Choroid plexus epithelial cell (primary cell): Measurements from ENCODE around the gene AHCYL2.
"Not testable (repeated sequence)": the region's sequence is repeated elsewhere in the genome, so short reads cannot be mapped to it uniquely, and the experiment has no call there.

Experiments used
- DNase-seq: peaks from one replicate; pipeline ENCODE4 v3.0.0-alpha.2; 2010; ENCODE audit warnings: low read depth
- H3K4me3 ChIP-seq: 2 replicates; pipeline ENCODE4 v1.5.1; 2011; ENCODE audit warnings: low read depth, mild to moderate bottlenecking, control low read depth, low read length, moderate library complexity
- TF ChIP-seq, protein P1 (sequence below): conservative IDR thresholded peaks from 2 replicates; pipeline ENCODE4 v1.5.1; 2011; ENCODE audit warnings: low read depth, mild to moderate bottlenecking, control low read depth, inconsistent platforms, low read length, moderate library complexity

AHCYL2 gene

DNA sequence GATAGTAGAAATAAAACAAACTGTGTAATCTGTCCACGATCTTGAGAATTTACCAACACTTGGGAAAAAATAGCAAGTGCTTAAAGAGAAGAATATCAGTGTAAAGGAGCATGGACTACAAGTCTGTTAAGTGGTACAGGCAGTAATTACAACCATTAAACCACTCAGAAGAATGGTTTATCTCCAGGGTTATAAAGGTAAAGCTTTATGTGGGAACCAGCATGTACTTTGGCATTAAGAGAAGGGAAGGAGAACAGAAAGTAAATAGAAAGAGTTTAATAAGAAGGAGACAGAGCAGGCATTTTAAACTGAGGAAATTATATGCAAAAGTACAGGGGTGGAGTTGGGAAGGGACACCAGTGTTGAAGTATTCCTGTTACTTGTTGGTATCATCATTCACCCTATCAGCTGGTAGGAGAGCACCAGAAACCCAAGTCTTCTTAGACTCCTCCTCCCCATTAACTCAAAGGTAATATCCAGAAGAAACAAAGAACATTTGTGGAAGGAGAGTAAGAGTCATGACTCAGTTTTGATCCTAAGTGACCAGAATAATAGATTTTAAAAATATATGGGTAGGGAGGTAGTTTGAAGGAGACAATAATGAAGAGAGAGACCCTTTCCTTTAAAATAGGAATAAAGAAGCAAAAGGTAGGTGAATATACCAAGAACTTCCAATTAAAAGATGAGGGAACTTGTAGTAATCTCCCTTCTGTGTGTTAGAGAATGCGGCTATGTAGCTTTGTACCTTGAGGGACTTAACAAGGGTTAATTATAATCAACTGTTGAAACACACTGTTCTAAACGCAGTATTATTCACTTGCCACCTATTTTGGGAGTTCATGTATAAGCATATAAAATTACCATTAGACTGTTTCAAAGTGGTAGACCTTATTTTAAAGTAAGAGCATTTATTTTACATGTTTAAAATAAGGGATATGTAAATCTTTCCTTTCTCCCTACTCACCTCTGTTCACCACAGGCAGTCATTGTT, 117.3 kb downstream of the AHCYL2 start:
- H3K4me3 ChIP-seq = no peak overlapping the region
- no peak for DNase-seq
- TF ChIP-seq, protein P1, sequence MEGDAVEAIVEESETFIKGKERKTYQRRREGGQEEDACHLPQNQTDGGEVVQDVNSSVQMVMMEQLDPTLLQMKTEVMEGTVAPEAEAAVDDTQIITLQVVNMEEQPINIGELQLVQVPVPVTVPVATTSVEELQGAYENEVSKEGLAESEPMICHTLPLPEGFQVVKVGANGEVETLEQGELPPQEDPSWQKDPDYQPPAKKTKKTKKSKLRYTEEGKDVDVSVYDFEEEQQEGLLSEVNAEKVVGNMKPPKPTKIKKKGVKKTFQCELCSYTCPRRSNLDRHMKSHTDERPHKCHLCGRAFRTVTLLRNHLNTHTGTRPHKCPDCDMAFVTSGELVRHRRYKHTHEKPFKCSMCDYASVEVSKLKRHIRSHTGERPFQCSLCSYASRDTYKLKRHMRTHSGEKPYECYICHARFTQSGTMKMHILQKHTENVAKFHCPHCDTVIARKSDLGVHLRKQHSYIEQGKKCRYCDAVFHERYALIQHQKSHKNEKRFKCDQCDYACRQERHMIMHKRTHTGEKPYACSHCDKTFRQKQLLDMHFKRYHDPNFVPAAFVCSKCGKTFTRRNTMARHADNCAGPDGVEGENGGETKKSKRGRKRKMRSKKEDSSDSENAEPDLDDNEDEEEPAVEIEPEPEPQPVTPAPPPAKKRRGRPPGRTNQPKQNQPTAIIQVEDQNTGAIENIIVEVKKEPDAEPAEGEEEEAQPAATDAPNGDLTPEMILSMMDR = no peak

DNA sequence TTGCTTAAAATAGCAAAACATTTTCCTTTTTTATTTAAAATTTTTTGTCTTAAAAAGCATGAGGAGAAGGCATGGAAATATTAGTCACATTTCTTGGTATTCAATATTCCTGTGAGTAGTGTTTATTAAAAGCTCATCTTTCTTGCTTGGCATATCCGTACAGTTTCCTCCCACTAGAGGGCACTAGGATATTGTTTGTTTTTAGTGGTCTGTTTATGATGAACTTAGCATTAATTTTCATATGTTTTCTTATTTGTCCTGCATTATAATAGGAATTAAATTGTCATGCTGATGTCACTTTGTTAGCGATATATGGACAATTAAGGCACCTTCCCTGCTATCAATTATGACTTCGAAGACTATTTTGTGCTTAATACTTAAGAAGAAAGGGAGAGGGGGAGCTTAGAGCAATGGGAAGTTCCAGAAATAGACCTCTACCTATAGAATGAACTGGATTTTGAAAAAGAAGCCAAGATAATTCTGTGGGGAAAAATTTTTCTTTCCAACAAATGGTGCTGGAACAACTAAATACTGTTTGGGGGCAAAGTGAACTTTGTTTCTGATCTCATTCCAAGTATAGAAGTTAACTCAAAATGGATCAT, 118.4 kb downstream of the AHCYL2 start:
- TF ChIP-seq, protein P1 = peak; percentile 73
- peak; percentile 79 for DNase-seq
- no peak overlapping the region for H3K4me3 ChIP-seq

DNA sequence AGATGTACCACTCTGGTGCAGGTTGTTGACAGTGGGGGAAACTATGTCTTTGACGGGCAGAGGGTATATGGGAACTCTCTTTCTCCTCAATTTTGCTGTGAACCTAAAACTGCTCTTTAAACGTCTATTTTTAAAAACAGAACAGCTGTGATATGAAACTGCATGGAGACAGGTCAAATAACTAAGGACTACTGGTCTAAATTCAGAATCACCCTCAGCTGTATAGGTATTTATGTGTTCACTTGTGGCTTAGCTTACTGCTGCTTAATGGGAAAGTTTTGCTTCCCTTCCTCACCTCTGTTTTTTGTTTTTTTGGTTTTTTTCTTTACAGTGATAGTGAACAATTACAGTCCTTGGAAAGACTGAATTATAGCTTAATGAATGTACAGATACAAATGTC, 122.5 kb downstream of the AHCYL2 start:
- H3K4me3 ChIP-seq = no peak overlapping the region
- DNase-seq = no peak
- TF ChIP-seq, protein P1 = no peak

DNA sequence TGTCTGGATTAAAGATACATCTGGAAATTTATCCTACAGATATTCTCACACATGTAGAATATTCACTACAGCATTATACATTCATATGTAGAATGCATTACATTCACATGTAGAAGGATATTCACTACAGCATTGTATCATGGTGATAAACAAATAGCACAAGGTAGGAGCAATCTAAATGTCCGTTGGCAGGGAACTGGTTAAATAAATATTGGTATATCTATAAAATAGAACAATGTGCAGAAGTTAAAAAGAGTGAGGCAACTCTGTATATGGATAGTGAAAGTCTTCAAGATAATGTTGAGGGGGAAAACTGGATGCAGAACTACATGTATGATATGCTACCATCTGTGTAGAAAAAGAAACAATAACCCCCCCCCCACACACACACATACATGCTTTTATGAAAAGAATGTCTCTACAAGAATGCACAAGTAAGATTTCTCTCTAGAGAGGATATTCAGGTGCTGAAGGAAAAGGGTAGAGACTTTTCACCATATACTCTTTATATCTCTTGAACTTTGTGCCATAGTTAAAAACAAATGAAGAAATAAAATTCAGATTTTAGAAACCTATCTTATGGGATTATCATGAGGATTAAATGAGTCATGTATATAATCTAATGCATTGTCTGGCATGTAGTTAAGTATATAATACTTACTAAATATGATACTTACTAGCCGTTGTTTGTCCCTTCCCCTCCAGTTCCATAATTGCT, 123.4 kb downstream of the AHCYL2 start:
- TF ChIP-seq, protein P1 = no peak
- H3K4me3 ChIP-seq = no peak overlapping the region
- no peak for DNase-seq

DNA sequence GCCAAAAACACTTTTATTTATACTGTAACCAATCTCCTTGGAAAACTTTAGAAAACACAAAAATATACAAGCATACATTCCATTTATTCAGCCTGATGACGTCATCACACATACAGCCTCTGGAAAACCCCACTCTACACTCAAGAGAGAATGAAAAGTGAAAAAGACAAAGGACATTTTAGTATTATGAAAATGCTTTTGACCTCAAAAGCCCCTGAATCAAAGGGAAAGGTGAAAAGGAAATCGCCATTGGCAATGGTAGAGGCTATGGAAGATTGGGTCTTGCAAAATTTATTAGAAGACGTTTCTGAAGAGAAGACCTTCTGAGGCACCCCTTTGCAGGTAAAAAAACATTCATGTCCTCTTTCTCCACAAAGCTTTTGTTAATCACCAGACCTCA, 126.5 kb downstream of the AHCYL2 start:
- TF ChIP-seq, protein P1 = no peak
- no peak overlapping the region for H3K4me3 ChIP-seq

DNA sequence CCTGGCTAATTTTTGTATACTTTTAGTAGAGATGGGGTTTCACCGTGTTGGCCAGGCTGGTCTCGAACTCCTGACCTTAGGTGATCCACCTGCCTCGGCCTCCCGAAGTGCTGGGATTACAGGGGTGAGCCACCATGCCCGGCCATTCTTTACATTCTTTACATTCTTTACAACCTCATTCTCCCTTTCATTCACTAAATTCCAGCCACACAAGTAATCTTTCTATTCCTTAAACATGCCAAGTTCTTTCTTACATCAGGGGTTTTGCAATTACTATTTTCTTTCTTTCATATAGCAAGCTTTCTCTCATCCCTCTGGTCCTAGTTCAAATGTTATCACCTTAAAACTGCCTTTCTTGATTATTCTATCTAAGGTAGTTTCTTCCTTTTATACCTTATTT, 128.3 kb downstream of the AHCYL2 start:
- not testable (repeated sequence) for H3K4me3 ChIP-seq
- DNase-seq = peak; percentile 46

More for the DNA sequence above, 126.5 kb downstream of the AHCYL2 start:
- peak; percentile 67 for DNase-seq
